ENCODE results near the gene IGFLR1.
"Not testable (repeated sequence)": the region's sequence is repeated elsewhere in the genome, so short reads cannot be mapped to it uniquely, and the experiment has no call there.

DNA sequence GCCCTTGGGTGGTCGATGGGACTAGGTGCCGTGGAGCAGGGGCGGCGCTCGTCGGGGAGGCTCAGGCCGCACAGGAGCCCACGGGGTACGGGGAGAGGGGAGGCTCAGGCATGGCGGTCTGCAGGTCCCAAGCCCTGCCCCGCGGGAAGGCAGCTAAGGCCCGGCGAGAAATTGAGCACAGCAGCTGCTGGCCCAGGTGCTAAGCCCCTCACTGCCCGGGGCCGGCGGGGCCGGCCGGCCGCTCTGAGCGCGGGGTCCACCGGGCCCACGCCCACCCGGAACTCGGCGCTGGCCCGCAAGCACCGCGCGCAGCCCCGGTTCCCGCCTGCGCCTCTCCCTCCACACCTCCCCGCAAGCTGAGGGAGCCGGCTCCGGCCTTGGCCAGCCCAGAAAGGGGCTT is 51.1 kb downstream of the IGFLR1 start:
- TF ChIP-seq, protein P1, sequence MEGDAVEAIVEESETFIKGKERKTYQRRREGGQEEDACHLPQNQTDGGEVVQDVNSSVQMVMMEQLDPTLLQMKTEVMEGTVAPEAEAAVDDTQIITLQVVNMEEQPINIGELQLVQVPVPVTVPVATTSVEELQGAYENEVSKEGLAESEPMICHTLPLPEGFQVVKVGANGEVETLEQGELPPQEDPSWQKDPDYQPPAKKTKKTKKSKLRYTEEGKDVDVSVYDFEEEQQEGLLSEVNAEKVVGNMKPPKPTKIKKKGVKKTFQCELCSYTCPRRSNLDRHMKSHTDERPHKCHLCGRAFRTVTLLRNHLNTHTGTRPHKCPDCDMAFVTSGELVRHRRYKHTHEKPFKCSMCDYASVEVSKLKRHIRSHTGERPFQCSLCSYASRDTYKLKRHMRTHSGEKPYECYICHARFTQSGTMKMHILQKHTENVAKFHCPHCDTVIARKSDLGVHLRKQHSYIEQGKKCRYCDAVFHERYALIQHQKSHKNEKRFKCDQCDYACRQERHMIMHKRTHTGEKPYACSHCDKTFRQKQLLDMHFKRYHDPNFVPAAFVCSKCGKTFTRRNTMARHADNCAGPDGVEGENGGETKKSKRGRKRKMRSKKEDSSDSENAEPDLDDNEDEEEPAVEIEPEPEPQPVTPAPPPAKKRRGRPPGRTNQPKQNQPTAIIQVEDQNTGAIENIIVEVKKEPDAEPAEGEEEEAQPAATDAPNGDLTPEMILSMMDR (IDR thresholded peaks at IDR 0.05): not testable (repeated sequence)
- TF ChIP-seq POLR2AphosphoS5, POLR2A, EP300 (IDR thresholded peaks at IDR 0.05): not testable (repeated sequence)
